CD4-positive, alpha-beta T cell treated with Interferon gamma for 1 hour (primary cell): ENCODE results near the gene NDUFA11.
"Not testable (repeated sequence)": the region's sequence is repeated elsewhere in the genome, so short reads cannot be mapped to it uniquely, and the experiment has no call there.

ENCODE experiments used
- DNase-seq: peaks from one replicate; pipeline ENCODE4 v3.0.0-alpha.2; 2020

Gene NDUFA11

DNA sequence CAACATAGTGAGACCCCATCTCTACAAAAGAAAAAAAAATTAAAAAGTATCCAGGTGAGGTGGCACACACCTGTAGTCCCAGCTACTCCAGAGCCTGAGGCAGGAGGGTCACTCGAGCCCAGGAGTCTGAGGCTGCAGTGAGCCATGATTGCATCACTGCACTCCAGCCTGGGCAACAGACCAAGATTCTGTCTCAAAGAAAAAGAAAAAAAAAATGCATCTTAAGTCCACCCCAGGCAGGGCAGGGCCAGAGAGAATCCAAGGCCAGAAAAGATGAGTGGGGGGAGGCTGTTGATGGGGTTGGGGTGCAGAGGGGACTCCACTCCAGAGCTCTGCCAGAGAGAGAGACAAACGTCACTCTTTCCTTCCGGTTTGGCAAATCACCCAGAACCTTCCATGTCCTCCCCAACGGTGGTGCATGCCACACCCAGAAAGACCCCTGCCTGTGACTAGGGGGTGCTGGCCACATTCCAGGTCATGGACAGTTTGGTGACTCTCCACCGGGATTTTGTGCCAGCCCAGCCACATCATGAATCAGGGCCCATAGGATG, 52.8 kb downstream of the NDUFA11 start:
- no peak for DNase-seq

DNA sequence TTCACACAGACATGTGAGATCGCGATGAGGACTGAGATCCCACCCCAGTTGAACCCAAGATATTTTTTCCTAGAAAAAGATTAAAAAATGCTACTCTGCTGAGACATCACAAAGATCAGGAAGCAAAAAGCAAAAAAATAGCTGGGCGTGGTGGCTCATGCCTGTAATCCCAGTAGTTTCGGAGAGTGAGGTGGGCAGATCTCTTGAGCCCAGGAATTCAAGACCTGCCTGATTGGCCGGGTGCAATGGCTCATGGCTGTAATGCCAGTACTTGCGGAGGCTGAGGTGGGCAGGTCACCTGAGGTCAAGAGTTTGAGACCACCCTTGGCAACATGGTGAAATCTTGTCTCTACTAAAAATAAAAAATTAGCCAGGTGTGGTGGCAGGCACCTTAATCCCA, 53.4 kb downstream of the NDUFA11 start:
- DNase-seq: no peak

DNA sequence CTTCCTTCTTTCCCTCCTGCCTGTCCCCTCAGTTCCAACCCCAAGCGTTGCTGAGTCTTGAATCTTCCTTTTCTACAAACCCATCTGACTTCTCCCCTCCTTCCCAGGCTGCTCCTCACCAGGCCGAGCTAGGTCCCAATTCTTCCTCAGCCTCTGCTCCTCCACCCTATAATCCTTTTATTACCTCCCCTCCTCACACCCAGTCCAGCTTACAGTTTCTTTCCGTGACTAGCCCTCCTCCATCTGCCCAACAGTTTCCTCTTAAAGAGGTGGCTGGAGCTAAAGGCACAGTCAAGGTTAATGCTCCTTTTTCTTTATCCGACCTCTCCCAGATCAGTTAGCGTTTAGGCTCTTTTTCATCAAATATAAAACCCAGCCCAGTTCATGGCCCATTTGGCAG, 55.0 kb downstream of the NDUFA11 start:
- DNase-seq: not testable (repeated sequence)

DNA sequence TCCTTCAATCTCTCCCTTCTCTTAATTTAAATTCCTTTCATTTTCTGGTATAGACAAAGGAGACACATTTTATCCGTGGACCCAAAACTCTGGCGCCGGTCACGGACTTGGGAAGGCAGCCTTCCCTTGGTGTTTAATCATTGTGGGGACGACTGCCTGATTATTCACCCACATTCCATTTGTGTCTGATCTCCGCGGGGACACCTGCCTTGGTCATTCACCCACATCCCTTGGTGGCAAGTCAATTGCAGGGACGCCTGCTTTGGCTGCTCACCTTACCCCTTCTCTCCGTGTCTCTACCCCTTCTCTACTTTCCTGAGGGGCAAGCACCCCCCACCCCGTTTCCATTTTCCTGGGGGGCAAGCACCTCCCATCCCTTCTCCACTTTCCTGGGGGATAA, 55.7 kb downstream of the NDUFA11 start:
- not testable (repeated sequence) for DNase-seq
